Sigmoid colon (tissue), 4 donors: ENCODE data around the gene RINT1.

ENCODE experiments used
- EP300 ChIP-seq, 4 donors: sonication (generic); formaldehyde crosslinking; IDR thresholded peaks; one replicate each; pipeline ENCODE4 v1.6.1; 2017; ENCODE audit warnings: antibody characterized with exemption in 4 of 4
- POLR2A ChIP-seq, 2 donors: fragments of 450-650 bp; IDR thresholded peaks; one replicate each; pipeline ENCODE4 v1.6.1; 2016; ENCODE audit warnings: antibody characterized with exemption in 2 of 2, mild to moderate bottlenecking in 2 of 2, moderate library complexity in 2 of 2
- POLR2AphosphoS5 ChIP-seq, 4 donors: sonication (generic); formaldehyde crosslinking; IDR thresholded peaks; one replicate each; pipeline ENCODE4 v1.6.1; 2017; ENCODE audit warnings: antibody characterized with exemption in 4 of 4
- TF ChIP-seq, protein P1 (sequence below), 4 experiments: fragments of 450-650 bp in 3 of 4; fragments of 200-600 bp in 1 of 4; IDR thresholded peaks; one replicate each; pipeline ENCODE4 v1.5.1; 2016 to 2019; ENCODE audit warnings: antibody characterized with exemption in 4 of 4, mild to moderate bottlenecking in 3 of 4, moderate library complexity in 2 of 4

DNA sequence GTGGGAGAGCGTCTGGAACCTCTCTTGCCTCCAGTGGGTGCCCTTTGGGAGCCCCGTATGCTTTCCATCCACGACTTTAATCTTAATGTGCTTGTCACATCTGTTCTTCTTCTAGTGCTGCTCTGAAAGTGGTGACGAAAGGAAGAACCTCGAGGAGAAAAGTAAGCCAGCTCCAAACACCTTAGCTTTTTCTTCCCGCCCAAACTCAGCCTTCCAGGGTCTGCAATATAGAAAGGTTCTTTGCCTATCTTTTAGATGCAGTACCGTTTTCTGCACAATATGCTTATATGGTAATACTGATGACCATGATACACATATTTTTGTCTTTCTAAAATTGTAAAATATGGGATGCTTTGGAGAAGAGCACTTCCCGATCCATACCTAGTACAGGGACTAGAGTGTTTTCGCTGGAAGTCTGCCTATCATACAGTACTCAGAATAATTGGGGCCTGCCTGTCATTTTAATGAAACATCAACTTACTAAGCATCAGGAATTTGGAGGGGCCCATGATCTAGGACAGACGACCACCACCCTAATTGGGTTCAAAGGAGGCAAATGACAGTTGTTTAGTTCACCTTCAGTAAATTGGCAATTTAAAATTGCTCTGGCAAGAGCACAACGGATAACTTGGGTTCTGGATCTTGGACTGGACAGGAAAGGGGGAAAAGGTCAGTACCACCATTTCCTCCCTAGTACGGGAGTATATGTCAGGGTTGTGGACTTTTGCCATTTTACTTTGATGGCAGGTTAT is 884 bp downstream of the RINT1 start:
- TF ChIP-seq, protein P1, sequence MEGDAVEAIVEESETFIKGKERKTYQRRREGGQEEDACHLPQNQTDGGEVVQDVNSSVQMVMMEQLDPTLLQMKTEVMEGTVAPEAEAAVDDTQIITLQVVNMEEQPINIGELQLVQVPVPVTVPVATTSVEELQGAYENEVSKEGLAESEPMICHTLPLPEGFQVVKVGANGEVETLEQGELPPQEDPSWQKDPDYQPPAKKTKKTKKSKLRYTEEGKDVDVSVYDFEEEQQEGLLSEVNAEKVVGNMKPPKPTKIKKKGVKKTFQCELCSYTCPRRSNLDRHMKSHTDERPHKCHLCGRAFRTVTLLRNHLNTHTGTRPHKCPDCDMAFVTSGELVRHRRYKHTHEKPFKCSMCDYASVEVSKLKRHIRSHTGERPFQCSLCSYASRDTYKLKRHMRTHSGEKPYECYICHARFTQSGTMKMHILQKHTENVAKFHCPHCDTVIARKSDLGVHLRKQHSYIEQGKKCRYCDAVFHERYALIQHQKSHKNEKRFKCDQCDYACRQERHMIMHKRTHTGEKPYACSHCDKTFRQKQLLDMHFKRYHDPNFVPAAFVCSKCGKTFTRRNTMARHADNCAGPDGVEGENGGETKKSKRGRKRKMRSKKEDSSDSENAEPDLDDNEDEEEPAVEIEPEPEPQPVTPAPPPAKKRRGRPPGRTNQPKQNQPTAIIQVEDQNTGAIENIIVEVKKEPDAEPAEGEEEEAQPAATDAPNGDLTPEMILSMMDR (IDR thresholded peaks at IDR 0.05): no peak
- TF ChIP-seq POLR2A (IDR thresholded peaks at IDR 0.05): no peak
- no peak for TF ChIP-seq EP300 (IDR thresholded peaks at IDR 0.05)
- no peak for TF ChIP-seq POLR2AphosphoS5 (IDR thresholded peaks at IDR 0.05)
